WERI-Rb-1 (cell line): Measurements from ENCODE around the gene RAX.

Experiments used
- DNase-seq: peaks from one replicate; pipeline ENCODE4 v3.0.0-alpha.2; 2020
- H3K27ac ChIP-seq: fragments of 250-450 bp; sonication (Bioruptor Pico); 2 replicates; pipeline ENCODE4 v1.5.1; 2020; ENCODE audit warnings: mild to moderate bottlenecking, moderate library complexity
- H3K27me3 ChIP-seq: fragments of 250-450 bp; sonication (Bioruptor Pico); 2 replicates; pipeline ENCODE4 v1.5.1; 2021; ENCODE audit warnings: mild to moderate bottlenecking, low read depth, moderate library complexity; ENCODE audit not compliant: insufficient read depth, severe bottlenecking
- H3K36me3 ChIP-seq: fragments of 250-450 bp; sonication (Bioruptor Pico); 2 replicates; pipeline ENCODE4 v1.5.1; 2020; ENCODE audit warnings: mild to moderate bottlenecking, moderate library complexity
- H3K4me3 ChIP-seq: 2 replicates; pipeline ENCODE4 v1.5.1; 2011; ENCODE audit warnings: low read depth, mild to moderate bottlenecking, control low read depth, low read length
- H3K9me3 ChIP-seq: fragments of 250-450 bp; sonication (Bioruptor Pico); 2 replicates; pipeline ENCODE4 v1.5.1; 2021; ENCODE audit warnings: mild to moderate bottlenecking, moderate library complexity; ENCODE audit not compliant: severe bottlenecking
- TF ChIP-seq, protein P1 (sequence below): IDR thresholded peaks from 2 replicates; pipeline ENCODE4 v1.5.1; 2011; ENCODE audit warnings: low read depth, mild to moderate bottlenecking, control low read depth, inconsistent platforms, low read length

RAX gene

DNA sequence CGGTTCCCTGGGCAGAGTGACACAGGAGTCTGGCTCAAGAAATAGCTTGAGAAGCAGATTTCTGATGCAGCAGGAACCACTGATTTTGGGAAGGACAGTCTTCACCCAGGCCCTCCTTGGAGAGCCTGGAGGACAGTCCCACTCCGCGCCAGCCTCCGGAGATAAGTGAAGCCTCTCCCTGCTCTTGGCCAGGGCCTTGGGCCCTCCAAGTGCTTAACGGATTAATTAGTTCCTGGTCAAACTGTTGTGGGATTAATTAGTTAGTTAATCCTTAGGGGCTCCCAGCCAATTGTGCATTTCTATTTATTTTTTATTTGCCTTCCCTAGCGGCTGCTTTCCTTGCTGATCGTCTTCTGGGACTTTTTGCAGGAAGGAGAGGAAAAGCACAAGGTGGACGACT, 25.6 kb upstream of the RAX start:
- Histone ChIP-seq H3K27me3 (no peaks in the 10 kb centered on the region), H3K9me3 (no peaks in the 10 kb centered on the region), H3K36me3 (no peaks in the 10 kb centered on the region), H3K27ac (peak overlapping the region; percentile 74), H3K4me3 (peak overlapping the region; percentile 51)
- TF ChIP-seq, protein P1, sequence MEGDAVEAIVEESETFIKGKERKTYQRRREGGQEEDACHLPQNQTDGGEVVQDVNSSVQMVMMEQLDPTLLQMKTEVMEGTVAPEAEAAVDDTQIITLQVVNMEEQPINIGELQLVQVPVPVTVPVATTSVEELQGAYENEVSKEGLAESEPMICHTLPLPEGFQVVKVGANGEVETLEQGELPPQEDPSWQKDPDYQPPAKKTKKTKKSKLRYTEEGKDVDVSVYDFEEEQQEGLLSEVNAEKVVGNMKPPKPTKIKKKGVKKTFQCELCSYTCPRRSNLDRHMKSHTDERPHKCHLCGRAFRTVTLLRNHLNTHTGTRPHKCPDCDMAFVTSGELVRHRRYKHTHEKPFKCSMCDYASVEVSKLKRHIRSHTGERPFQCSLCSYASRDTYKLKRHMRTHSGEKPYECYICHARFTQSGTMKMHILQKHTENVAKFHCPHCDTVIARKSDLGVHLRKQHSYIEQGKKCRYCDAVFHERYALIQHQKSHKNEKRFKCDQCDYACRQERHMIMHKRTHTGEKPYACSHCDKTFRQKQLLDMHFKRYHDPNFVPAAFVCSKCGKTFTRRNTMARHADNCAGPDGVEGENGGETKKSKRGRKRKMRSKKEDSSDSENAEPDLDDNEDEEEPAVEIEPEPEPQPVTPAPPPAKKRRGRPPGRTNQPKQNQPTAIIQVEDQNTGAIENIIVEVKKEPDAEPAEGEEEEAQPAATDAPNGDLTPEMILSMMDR = no peak
- peak; percentile 81 for DNase-seq

DNA sequence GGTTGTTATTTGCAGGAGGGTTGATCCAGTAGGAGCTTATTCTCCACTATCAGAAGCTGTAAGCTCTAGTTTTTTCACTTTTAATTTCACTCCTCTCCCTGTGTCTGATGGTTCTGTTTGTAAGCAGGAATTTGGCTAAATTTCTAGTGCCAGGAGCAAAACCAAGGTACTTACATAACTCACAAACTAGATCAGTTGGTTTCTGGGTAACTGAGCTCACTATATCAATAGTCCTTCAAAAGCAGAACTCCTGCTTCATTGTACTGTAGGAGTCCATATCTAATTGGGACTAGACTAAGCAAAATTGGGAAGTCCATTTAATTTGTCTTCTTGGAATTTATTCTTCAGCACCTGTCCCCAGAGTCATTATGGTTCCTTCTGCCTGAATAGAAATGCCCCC, 20.1 kb upstream of the RAX start:
- Histone ChIP-seq H3K27me3 (no peaks in the 10 kb centered on the region), H3K9me3 (no peaks in the 10 kb centered on the region), H3K36me3 (no peaks in the 10 kb centered on the region), H3K27ac (no peak overlapping the region), H3K4me3 (no peak overlapping the region)
- TF ChIP-seq, protein P1 = no peak
- no peak for DNase-seq

DNA sequence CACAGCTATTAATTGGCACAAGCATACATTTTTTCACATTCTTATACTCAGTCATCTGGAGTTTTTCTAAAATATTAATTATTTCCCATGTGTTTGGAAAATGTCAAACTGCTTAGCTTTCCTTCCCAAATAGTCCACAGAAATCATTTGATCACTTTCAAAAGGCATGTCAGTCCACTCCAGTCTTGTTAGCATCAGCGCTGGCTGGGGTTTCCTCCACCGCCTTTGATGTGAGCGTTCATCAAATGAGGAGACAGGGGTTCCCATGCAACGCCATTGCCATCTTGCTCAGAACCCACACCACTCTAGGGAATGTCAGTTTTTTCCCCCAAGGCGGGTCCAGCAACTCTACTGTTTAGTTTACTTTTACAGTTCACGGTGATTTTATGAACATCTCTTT, 13.1 kb upstream of the RAX start:
- Histone ChIP-seq H3K36me3 (no peaks in the 10 kb centered on the region), H3K4me3 (no peak overlapping the region), H3K27ac (no peak overlapping the region), H3K27me3 (no peaks in the 10 kb centered on the region), H3K9me3 (no peaks in the 10 kb centered on the region)
- TF ChIP-seq, protein P1 = no peak
- DNase-seq = no peak

DNA sequence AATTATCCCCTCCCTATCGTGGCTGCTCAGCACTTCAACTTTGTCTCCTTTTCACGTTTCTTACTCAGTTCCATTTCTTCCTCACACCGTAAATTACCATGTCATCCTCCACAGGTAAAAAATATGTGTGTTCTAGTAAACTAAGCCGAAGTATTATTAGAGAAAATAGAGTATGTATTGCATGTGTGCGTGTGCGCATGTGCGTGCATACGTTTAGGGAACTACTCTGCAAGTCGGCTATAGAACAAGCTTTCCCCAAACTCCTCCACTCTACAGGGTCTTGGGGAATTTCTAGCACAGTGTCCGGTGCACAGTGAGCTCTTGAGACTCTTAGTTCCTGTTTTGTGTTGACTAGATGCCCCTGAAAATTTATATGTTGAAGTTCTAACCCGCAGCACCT, 9.1 kb upstream of the RAX start:
- no peak overlapping the region for H3K27ac ChIP-seq
- H3K27me3 ChIP-seq = no peaks in the 10 kb centered on the region
- no peak for DNase-seq
- TF ChIP-seq, protein P1 = no peak
- no peaks in the 10 kb centered on the region for H3K36me3 ChIP-seq
- no peaks in the 10 kb centered on the region for H3K9me3 ChIP-seq
- no peak overlapping the region for H3K4me3 ChIP-seq

DNA sequence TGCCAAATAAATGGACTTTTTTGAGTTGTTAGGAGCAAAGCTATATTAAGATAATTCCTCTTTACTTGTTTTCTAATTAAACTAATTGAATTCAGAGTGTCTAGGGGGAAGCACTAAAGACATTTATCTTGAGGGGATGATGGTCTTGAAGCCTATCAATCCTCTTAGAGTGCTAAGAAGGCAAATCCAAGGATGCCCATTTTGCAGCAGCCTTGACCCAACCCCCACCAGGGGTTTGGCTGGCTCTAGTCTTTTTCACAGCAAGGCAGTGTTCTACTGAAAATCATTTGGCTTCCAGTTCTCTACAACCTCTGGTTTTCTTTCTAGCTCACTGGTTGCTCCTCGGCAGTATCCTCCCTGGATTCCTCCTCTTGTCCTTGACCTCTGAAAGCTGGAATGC, 6.5 kb upstream of the RAX start:
- TF ChIP-seq, protein P1 = no peak

DNA sequence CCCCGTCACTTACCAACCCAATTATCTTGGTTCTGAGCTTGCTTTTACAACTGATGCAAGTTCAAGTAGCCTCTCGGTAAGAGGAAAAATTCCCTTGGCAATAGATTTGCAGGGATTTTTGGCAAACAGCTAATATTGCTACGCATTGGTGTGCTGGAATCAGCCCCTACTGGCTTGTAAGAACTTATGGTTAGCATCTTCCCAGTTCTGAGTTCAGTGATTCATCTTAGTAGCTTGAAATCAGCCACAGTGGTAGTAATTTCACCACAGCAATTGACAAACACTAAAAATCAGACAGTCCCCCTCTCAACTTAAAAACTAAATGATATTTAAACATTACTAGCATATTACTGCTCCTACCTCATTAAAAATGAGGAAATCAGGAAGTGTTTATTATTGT, 5.9 kb upstream of the RAX start:
- Histone ChIP-seq H3K27ac (peak overlapping the region; percentile 87), H3K36me3 (no peaks in the 10 kb centered on the region), H3K4me3 (no peak overlapping the region), H3K27me3 (no peaks in the 10 kb centered on the region), H3K9me3 (no peaks in the 10 kb centered on the region)
- no peak for DNase-seq
- TF ChIP-seq, protein P1 = no peak

More for the DNA sequence above, 6.5 kb upstream of the RAX start:
- no peaks in the 10 kb centered on the region for H3K9me3 ChIP-seq
- H3K4me3 ChIP-seq = peak overlapping the region; percentile 1; the same call in 1 of the 2 replicates
- peak; percentile 94 for DNase-seq
- peak overlapping the region; percentile 87 for H3K27ac ChIP-seq
- H3K36me3 ChIP-seq = no peaks in the 10 kb centered on the region
- no peaks in the 10 kb centered on the region for H3K27me3 ChIP-seq
